Medulla oblongata (tissue), 1 donor: ENCODE results near the gene SOX13.
A peak's percentile ranks its signal among the peaks of the same experiment; 100 is the strongest.
"Not testable (repeated sequence)": the region's sequence is repeated elsewhere in the genome, so short reads cannot be mapped to it uniquely, and the experiment has no call there.

Experiments
- DNase-seq: peaks from one replicate; pipeline ENCODE4 v3.0.0-alpha.2; 2015; ENCODE audit errors: extremely low spot score

The SOX13 gene

GRCh38 chr1:204087181-204087892, 14.4 kb downstream of the SOX13 start:
- DNase-seq: no peak

- peak; percentile 69 for DNase-seq
Measured at GRCh38 chr1:204087893-204088528, 15.1 kb downstream of the SOX13 start.

- DNase-seq: no peak
Measured at GRCh38 chr1:204088596-204088995, 15.7 kb downstream of the SOX13 start.

- DNase-seq: peak; percentile 40
Measured at GRCh38 chr1:204089044-204089751, 16.3 kb downstream of the SOX13 start.

GRCh38 chr1:204090132-204090531, 17.2 kb downstream of the SOX13 start:
- DNase-seq: not testable (repeated sequence)

GRCh38 chr1:204091066-204091465, 18.2 kb downstream of the SOX13 start:
- no peak for DNase-seq

- no peak for DNase-seq
Measured at GRCh38 chr1:204091787-204092312, 18.9 kb downstream of the SOX13 start.

- DNase-seq: no peak
Measured at GRCh38 chr1:204092632-204093420, 19.9 kb downstream of the SOX13 start.

- DNase-seq: no peak
Measured at GRCh38 chr1:204093421-204093717, 20.5 kb downstream of the SOX13 start.

- DNase-seq: no peak
Measured at GRCh38 chr1:204093781-204094180, 20.9 kb downstream of the SOX13 start.

- DNase-seq: no peak
Measured at GRCh38 chr1:204094313-204094729, 21.4 kb downstream of the SOX13 start.

GRCh38 chr1:204094856-204095634, 22.1 kb downstream of the SOX13 start:
- no peak for DNase-seq

GRCh38 chr1:204096931-204097330, 24.0 kb downstream of the SOX13 start:
- no peak for DNase-seq

- no peak for DNase-seq
Measured at GRCh38 chr1:204098683-204099082, 25.8 kb downstream of the SOX13 start.

- DNase-seq: not testable (repeated sequence)
Measured at GRCh38 chr1:204099754-204100153, 26.8 kb downstream of the SOX13 start.

- DNase-seq: no peak
Measured at GRCh38 chr1:204102029-204102611, 29.2 kb downstream of the SOX13 start.

- DNase-seq: no peak
Measured at GRCh38 chr1:204102739-204103430, 30.0 kb downstream of the SOX13 start.

- no peak for DNase-seq
Measured at GRCh38 chr1:204103431-204103741, 30.5 kb downstream of the SOX13 start.

GRCh38 chr1:204104331-204105130, 31.6 kb downstream of the SOX13 start:
- DNase-seq: no peak

- no peak for DNase-seq
Measured at GRCh38 chr1:204105131-204105515, 32.2 kb downstream of the SOX13 start.
